Trophoblast cell (in vitro differentiated cells and primary cell): ENCODE measurements around the gene FRMD1.
A peak's percentile ranks its signal among the peaks of the same experiment; 100 is the strongest.

Experiments used
- DNase-seq, 2 donors: peaks; one replicate each; pipeline ENCODE4 v3.0.0-alpha.2; 2016
- H2AFZ ChIP-seq: 2 replicates; pipeline ENCODE4 v1.6.1; 2013; ENCODE audit warnings: low read length, moderate library complexity, mild to moderate bottlenecking; ENCODE audit not compliant: insufficient read depth, poor library complexity
- H2AK5ac ChIP-seq: 2 replicates; pipeline ENCODE4 v1.6.1; 2013; ENCODE audit warnings: mild to moderate bottlenecking, low read length
- H2BK120ac ChIP-seq: 2 replicates; pipeline ENCODE4 v1.6.1; 2013; ENCODE audit warnings: low read length, mild to moderate bottlenecking, moderate library complexity; ENCODE audit not compliant: insufficient read depth, poor library complexity
- H2BK12ac ChIP-seq: 2 replicates; pipeline ENCODE4 v1.6.1; 2013; ENCODE audit warnings: mild to moderate bottlenecking, low read length, moderate library complexity
- H2BK5ac ChIP-seq: 2 replicates; pipeline ENCODE4 v1.6.1; 2013; ENCODE audit warnings: low read length, low read depth, moderate library complexity, mild to moderate bottlenecking; ENCODE audit not compliant: poor library complexity
- H3K14ac ChIP-seq: 2 replicates; pipeline ENCODE4 v1.6.1; 2013; ENCODE audit warnings: mild to moderate bottlenecking, low read length
- H3K18ac ChIP-seq: 2 replicates; pipeline ENCODE4 v1.6.1; 2013; ENCODE audit warnings: mild to moderate bottlenecking, low read length
- H3K23ac ChIP-seq: 2 replicates; pipeline ENCODE4 v1.6.1; 2013; ENCODE audit warnings: low read length
- H3K27ac ChIP-seq: 2 replicates; pipeline ENCODE4 v1.5.1; 2013; ENCODE audit warnings: low read depth, mild to moderate bottlenecking, inconsistent platforms, low read length, moderate library complexity
- H3K27me3 ChIP-seq: 2 replicates; pipeline ENCODE4 v1.6.1; 2013; ENCODE audit warnings: inconsistent platforms, mild to moderate bottlenecking, low read length, moderate library complexity; ENCODE audit not compliant: insufficient read depth
- H3K36me3 ChIP-seq, 2 experiments: 1 replicate in 1 of 2; 2 replicates in 1 of 2; pipeline ENCODE4 v1.6.1; 2013; ENCODE audit warnings: low read length in 2 of 2, mild to moderate bottlenecking in 2 of 2, moderate library complexity in 1 of 2; ENCODE audit not compliant: insufficient read depth in 2 of 2, control insufficient read depth in 1 of 2
- H3K4ac ChIP-seq: 2 replicates; pipeline ENCODE4 v1.6.1; 2013; ENCODE audit warnings: low read depth, mild to moderate bottlenecking, low read length, moderate library complexity
- H3K4me1 ChIP-seq, 2 experiments: 1 replicate in 1 of 2; 2 replicates in 1 of 2; pipeline ENCODE4 v1.6.1; 2013; ENCODE audit warnings: low read length in 2 of 2, mild to moderate bottlenecking in 2 of 2, moderate library complexity in 1 of 2; ENCODE audit not compliant: insufficient read depth in 2 of 2, control insufficient read depth in 1 of 2
- H3K4me2 ChIP-seq: 2 replicates; pipeline ENCODE4 v1.6.1; 2013; ENCODE audit warnings: inconsistent platforms, mild to moderate bottlenecking, low read length, moderate library complexity
- H3K4me3 ChIP-seq: 2 replicates; pipeline ENCODE4 v1.5.1; 2013; ENCODE audit warnings: mild to moderate bottlenecking, low read depth, low read length, inconsistent platforms
- H3K79me1 ChIP-seq: one replicate; pipeline ENCODE4 v1.6.1; 2013; ENCODE audit warnings: low read length
- H3K79me2 ChIP-seq: 2 replicates; pipeline ENCODE4 v1.6.1; 2013; ENCODE audit warnings: low read length, mild to moderate bottlenecking; ENCODE audit not compliant: control insufficient read depth, insufficient read depth, poor library complexity
- H3K9ac ChIP-seq: 2 replicates; pipeline ENCODE4 v1.6.1; 2013; ENCODE audit warnings: mild to moderate bottlenecking, low read length
- H3K9me3 ChIP-seq: 2 replicates; pipeline ENCODE4 v1.6.1; 2013; ENCODE audit warnings: low read depth, mild to moderate bottlenecking, control low read depth, inconsistent platforms, low read length; ENCODE audit not compliant: insufficient read depth
- H4K12ac ChIP-seq: 2 replicates; pipeline ENCODE4 v1.6.1; 2013; ENCODE audit warnings: low read depth, mild to moderate bottlenecking, low read length, moderate library complexity
- H4K8ac ChIP-seq: 2 replicates; pipeline ENCODE4 v1.6.1; 2013; ENCODE audit warnings: low read depth, mild to moderate bottlenecking, low read length, moderate library complexity
- H4K91ac ChIP-seq: one replicate; pipeline ENCODE4 v1.6.1; 2013; ENCODE audit warnings: low read depth, mild to moderate bottlenecking, low read length, moderate library complexity
- WGBS: extraction: QIAGEN DNeasy Blood & Tissue Kit; methylation state at CpG from one replicate; pipeline ENCODE4 v1.1.7; 2013; ENCODE audit warnings: missing lambda C conversion rate; ENCODE audit not compliant: insufficient read length, insufficient coverage; ENCODE audit errors: extremely low coverage; 5-methylcytosine and 5-hydroxymethylcytosine counted together

Gene FRMD1

DNA sequence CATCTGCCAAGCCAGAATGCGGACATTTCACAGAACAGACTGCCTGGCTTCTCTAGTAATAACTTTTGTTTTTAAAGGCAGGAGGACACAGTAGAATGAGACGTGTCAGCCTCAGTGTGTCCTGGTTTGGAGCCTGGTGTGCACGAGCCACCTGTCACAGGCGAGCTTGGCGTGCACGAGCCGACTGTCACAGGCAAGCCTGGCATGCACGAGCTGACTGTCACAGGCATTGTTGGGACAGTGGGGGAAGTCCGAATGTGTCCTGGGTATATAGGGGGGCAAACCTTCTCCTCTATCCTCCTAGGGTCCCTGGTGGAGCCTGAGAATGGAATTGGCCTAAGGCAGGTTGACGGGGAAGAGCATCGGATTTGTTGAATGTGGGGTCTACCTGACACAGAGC, 74.1 kb downstream of the FRMD1 start:
- WGBS: no CpG with 5 or more reads among the region's 11 CpGs
- Histone ChIP-seq H2AFZ (no peak overlapping the region), H3K4ac (no peak overlapping the region), H2BK120ac (no peak overlapping the region), H3K27me3 (no peaks in the 10 kb centered on the region), H3K9me3 (peaks cover 6% of the 10 kb centered on the region), H4K12ac (no peak overlapping the region), H3K79me2 (no peaks in the 10 kb centered on the region), H3K23ac (no peak overlapping the region), H3K9ac (no peak overlapping the region), H3K27ac (no peak overlapping the region), H3K4me2 (no peak overlapping the region), H4K8ac (no peak overlapping the region), H3K4me1 (peaks cover 0 to 3% of the 10 kb centered on the region in 2 experiments), H2BK12ac (no peak overlapping the region), H3K36me3 (no peaks in the 10 kb centered on the region), H3K79me1 (no peaks in the 10 kb centered on the region), H2AK5ac (no peak overlapping the region), H3K14ac (no peak overlapping the region), H3K4me3 (peak overlapping the region; percentile 40), H3K18ac (no peak overlapping the region), H2BK5ac (no peak overlapping the region), H4K91ac (no peak overlapping the region)
- no peak for DNase-seq

DNA sequence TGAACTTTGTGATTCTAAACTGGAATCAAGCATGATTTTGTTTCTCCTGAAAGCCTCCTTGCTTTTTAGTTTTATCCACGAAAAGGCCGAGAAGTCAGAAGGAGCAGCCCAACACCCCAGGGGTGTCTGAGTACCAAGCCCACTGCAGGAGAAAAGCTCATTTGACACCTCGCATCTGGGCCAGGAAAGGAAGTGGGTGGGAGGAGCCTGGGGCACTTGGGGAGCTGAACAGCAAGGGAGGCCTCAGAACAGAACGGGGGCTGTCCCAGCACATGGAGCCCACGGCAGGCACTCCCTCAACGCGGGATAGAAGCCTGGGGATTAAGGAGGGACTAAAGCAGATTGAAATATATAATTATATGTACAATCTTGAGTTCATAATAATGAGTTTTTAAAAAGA, 75.0 kb downstream of the FRMD1 start:
- Histone ChIP-seq H3K27ac (no peak overlapping the region), H3K9me3 (peaks cover 6% of the 10 kb centered on the region), H2AK5ac (no peak overlapping the region), H3K9ac (no peak overlapping the region), H2BK12ac (no peak overlapping the region), H4K91ac (no peak overlapping the region), H3K4me2 (no peak overlapping the region), H3K14ac (no peak overlapping the region), H3K18ac (no peak overlapping the region), H3K4me3 (no peak overlapping the region), H3K79me1 (no peaks in the 10 kb centered on the region), H3K4me1 (peaks cover 0 to 3% of the 10 kb centered on the region in 2 experiments), H2BK120ac (no peak overlapping the region), H3K23ac (no peak overlapping the region), H3K36me3 (no peaks in the 10 kb centered on the region), H2BK5ac (no peak overlapping the region), H3K4ac (no peak overlapping the region), H2AFZ (no peak overlapping the region), H4K12ac (no peak overlapping the region), H3K79me2 (no peaks in the 10 kb centered on the region), H4K8ac (no peak overlapping the region), H3K27me3 (no peaks in the 10 kb centered on the region)
- WGBS: no CpG with 5 or more reads among the region's 7 CpGs
- DNase-seq: no peak
